HEK293 (cell line): ENCODE data around the gene PRLHR.

Experiments
- CTCF ChIA-PET: fragments of 350-600 bp; formaldehyde crosslinking; extraction: SDS; loops from one replicate; lab custom pipeline; 2021; ENCODE audit warnings: antibody characterized with exemption; lab: Yijun Ruan, JAX
- POLR2A ChIA-PET: fragments of 300-600 bp; formaldehyde crosslinking; extraction: SDS; loops from one replicate; lab custom pipeline; 2020; ENCODE audit warnings: antibody characterized with exemption, inconsistent platforms; lab: Yijun Ruan, JAX
- H3K27ac ChIP-seq: fragments of 200-500 bp; sonication (Bioruptor generic); 2 replicates; pipeline ENCODE4 v1.5.1; 2014; ENCODE audit warnings: low read depth, low read length, control low read depth, inconsistent platforms; ENCODE audit errors: extremely low read depth
- H3K36me3 ChIP-seq, 2 experiments: fragments of 200-500 bp in 1 of 2; sonication (Bioruptor generic) in 1 of 2; 1 replicate in 1 of 2; 2 replicates in 1 of 2; pipeline ENCODE4 v1.5.1; 2014 to 2017; ENCODE audit warnings: inconsistent platforms in 2 of 2, low read length in 2 of 2; ENCODE audit not compliant: control insufficient read depth in 2 of 2, insufficient read depth in 1 of 2
- H3K4me1 ChIP-seq: fragments of 200-500 bp; sonication (Bioruptor generic); 2 replicates; pipeline ENCODE4 v1.5.1; 2014; ENCODE audit warnings: mild to moderate bottlenecking, low read length, inconsistent platforms; ENCODE audit not compliant: control insufficient read depth, insufficient read depth
- H3K4me3 ChIP-seq: 2 replicates; pipeline ENCODE4 v1.5.1; 2011; ENCODE audit warnings: low read depth, mild to moderate bottlenecking, control low read depth, low read length, moderate library complexity
- H3K9me3 ChIP-seq: fragments of 200-500 bp; sonication (Bioruptor generic); 2 replicates; pipeline ENCODE4 v1.5.1; 2014; ENCODE audit warnings: low read depth, low read length, inconsistent platforms; ENCODE audit not compliant: control insufficient read depth, insufficient read depth
- GLI2 ChIP-seq: fragments of 450-650 bp; formaldehyde crosslinking; IDR thresholded peaks from 2 replicates; pipeline ENCODE4; 2017; ENCODE audit warnings: missing biosample characterization, missing genetic modification characterization, low read depth, borderline replicate concordance
- HOXD13 ChIP-seq: sonication (generic); formaldehyde crosslinking; IDR thresholded peaks from 2 replicates; pipeline ENCODE4 v1.8.0; 2022; ENCODE audit warnings: missing genetic modification reagents, borderline replicate concordance
- MEIS1 ChIP-seq: sonication (generic); formaldehyde crosslinking; IDR thresholded peaks from 2 replicates; pipeline ENCODE4 v1.8.1; 2022; ENCODE audit warnings: missing genetic modification reagents, mild to moderate bottlenecking, borderline replicate concordance
- PRDM1 ChIP-seq: fragments of 450-650 bp; formaldehyde crosslinking; IDR thresholded peaks from 2 replicates; pipeline ENCODE4; 2016; ENCODE audit warnings: missing biosample characterization, missing genetic modification characterization
- SCRT1 ChIP-seq: fragments of 450-650 bp; formaldehyde crosslinking; IDR thresholded peaks from 2 replicates; pipeline ENCODE4 v1.5.1; 2016; ENCODE audit warnings: missing biosample characterization, missing genetic modification characterization, borderline replicate concordance
- SCRT2 ChIP-seq: fragments of 450-650 bp; formaldehyde crosslinking; IDR thresholded peaks from 2 replicates; pipeline ENCODE4 v1.5.1; 2016; ENCODE audit warnings: missing biosample characterization, missing genetic modification characterization
- SP7 ChIP-seq: fragments of 450-650 bp; formaldehyde crosslinking; IDR thresholded peaks from 2 replicates; pipeline ENCODE4 v1.5.1; 2016; ENCODE audit warnings: missing biosample characterization, missing genetic modification characterization
- YY2 ChIP-seq: fragments of 450-650 bp; formaldehyde crosslinking; IDR thresholded peaks from 2 replicates; pipeline ENCODE4 v1.5.1; 2016; ENCODE audit warnings: missing biosample characterization, missing genetic modification characterization
- ZFP41 ChIP-seq: fragments of 450-650 bp; formaldehyde crosslinking; IDR thresholded peaks from 2 replicates; pipeline ENCODE4 v1.5.1; 2016; ENCODE audit warnings: missing biosample characterization, missing genetic modification characterization, borderline replicate concordance
- ZNF114 ChIP-seq: fragments of 450-650 bp; formaldehyde crosslinking; IDR thresholded peaks from 2 replicates; pipeline ENCODE4 v1.5.0; 2017; ENCODE audit warnings: missing biosample characterization, missing genetic modification characterization
- ZNF184 ChIP-seq: fragments of 450-650 bp; IDR thresholded peaks from 2 replicates; pipeline ENCODE4 v1.5.1; 2018; ENCODE audit warnings: missing biosample characterization, mild to moderate bottlenecking, missing genetic modification characterization
- ZNF211 ChIP-seq: fragments of 450-650 bp; formaldehyde crosslinking; IDR thresholded peaks from 2 replicates; pipeline ENCODE4 v1.5.1; 2016; ENCODE audit warnings: low read depth, missing biosample characterization, missing genetic modification characterization
- ZNF214 ChIP-seq: fragments of 450-650 bp; formaldehyde crosslinking; IDR thresholded peaks from 2 replicates; pipeline ENCODE4 v1.5.1; 2017; ENCODE audit warnings: missing biosample characterization, mild to moderate bottlenecking, missing genetic modification characterization, borderline replicate concordance
- ZNF239 ChIP-seq: fragments of 450-650 bp; formaldehyde crosslinking; IDR thresholded peaks from 2 replicates; pipeline ENCODE4 v1.5.1; 2016; ENCODE audit warnings: missing biosample characterization, missing genetic modification characterization
- ZNF350 ChIP-seq: fragments of 450-650 bp; formaldehyde crosslinking; IDR thresholded peaks from 2 replicates; pipeline ENCODE4 v1.5.0; 2017; ENCODE audit warnings: missing biosample characterization, mild to moderate bottlenecking, missing genetic modification characterization
- ZNF366 ChIP-seq: fragments of 450-650 bp; formaldehyde crosslinking; conservative IDR thresholded peaks from 2 replicates; pipeline ENCODE4 v1.5.1; 2016; ENCODE audit warnings: missing biosample characterization, missing genetic modification characterization
- ZNF404 ChIP-seq: fragments of 450-650 bp; formaldehyde crosslinking; IDR thresholded peaks from 2 replicates; pipeline ENCODE4 v1.5.1; 2017; ENCODE audit warnings: missing biosample characterization, missing genetic modification characterization
- ZNF510 ChIP-seq: fragments of 450-650 bp; formaldehyde crosslinking; IDR thresholded peaks from 2 replicates; pipeline ENCODE4 v1.5.1; 2018; ENCODE audit warnings: mild to moderate bottlenecking, missing genetic modification characterization, missing biosample characterization; ENCODE audit not compliant: insufficient replicate concordance
- ZNF624 ChIP-seq: fragments of 450-650 bp; formaldehyde crosslinking; IDR thresholded peaks from 2 replicates; pipeline ENCODE4 v1.5.1; 2017; ENCODE audit warnings: missing biosample characterization, missing genetic modification characterization
- ZNF776 ChIP-seq: fragments of 450-650 bp; formaldehyde crosslinking; IDR thresholded peaks from 2 replicates; pipeline ENCODE4 v1.5.0; 2017; ENCODE audit warnings: missing biosample characterization, missing genetic modification characterization, borderline replicate concordance
- ZSCAN30 ChIP-seq: fragments of 450-650 bp; IDR thresholded peaks from 2 replicates; pipeline ENCODE4 v1.5.1; 2018; ENCODE audit warnings: missing biosample characterization, mild to moderate bottlenecking, missing genetic modification characterization, moderate library complexity
- TF ChIP-seq, protein P1 (sequence below): fragments of 450-650 bp; formaldehyde crosslinking; IDR thresholded peaks from 2 replicates; pipeline ENCODE4 v1.5.1; 2016; ENCODE audit warnings: missing biosample characterization, missing genetic modification characterization, low read depth
- TF ChIP-seq, protein P2 (sequence below): sonication (generic); formaldehyde crosslinking; IDR thresholded peaks from 2 replicates; pipeline ENCODE4 v1.8.1; 2022; ENCODE audit warnings: mild to moderate bottlenecking, moderate library complexity, missing genetic modification reagents
- TF ChIP-seq, protein P3 (sequence below): fragments of 450-650 bp; formaldehyde crosslinking; IDR thresholded peaks from 2 replicates; pipeline ENCODE4 v1.5.1; 2016; ENCODE audit warnings: missing biosample characterization, missing genetic modification characterization
- TF ChIP-seq, protein P4 (sequence below): fragments of 450-650 bp; formaldehyde crosslinking; IDR thresholded peaks from 2 replicates; pipeline ENCODE4 v1.5.1; 2017; ENCODE audit warnings: missing biosample characterization, missing genetic modification characterization

PRLHR gene

DNA sequence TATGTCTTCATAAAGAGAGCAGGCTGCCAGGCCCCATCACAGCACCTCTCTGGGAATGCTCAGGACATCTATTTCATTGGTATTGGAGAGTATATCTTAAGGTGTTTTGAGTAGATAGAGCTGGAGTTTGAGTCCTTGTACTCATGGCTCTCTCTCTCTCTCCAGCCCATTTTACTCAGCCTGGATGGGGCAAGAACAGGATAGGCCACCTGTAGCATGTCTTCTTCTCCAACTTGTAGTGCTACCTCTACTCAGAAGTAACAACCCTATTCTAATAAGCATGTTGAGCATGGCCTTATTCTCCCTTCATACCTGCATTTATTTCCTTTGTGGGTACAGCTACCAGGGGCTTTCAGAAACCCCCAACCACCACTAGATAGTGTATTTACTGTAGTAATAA, 21.9 kb downstream of the PRLHR start:
- Histone ChIP-seq H3K9me3 (no peaks in the 10 kb centered on the region), H3K27ac (no peak overlapping the region), H3K36me3 (no peaks in the 10 kb centered on the region), H3K4me1 (no peaks in the 10 kb centered on the region), H3K4me3 (no peak overlapping the region)
- TF ChIP-seq ZNF624 (tag by site-specific recombination), result no peak
- no peak for TF ChIP-seq ZNF510 (tag by site-specific recombination)
- TF ChIP-seq SP7, result no peak
- TF ChIP-seq, protein P1, sequence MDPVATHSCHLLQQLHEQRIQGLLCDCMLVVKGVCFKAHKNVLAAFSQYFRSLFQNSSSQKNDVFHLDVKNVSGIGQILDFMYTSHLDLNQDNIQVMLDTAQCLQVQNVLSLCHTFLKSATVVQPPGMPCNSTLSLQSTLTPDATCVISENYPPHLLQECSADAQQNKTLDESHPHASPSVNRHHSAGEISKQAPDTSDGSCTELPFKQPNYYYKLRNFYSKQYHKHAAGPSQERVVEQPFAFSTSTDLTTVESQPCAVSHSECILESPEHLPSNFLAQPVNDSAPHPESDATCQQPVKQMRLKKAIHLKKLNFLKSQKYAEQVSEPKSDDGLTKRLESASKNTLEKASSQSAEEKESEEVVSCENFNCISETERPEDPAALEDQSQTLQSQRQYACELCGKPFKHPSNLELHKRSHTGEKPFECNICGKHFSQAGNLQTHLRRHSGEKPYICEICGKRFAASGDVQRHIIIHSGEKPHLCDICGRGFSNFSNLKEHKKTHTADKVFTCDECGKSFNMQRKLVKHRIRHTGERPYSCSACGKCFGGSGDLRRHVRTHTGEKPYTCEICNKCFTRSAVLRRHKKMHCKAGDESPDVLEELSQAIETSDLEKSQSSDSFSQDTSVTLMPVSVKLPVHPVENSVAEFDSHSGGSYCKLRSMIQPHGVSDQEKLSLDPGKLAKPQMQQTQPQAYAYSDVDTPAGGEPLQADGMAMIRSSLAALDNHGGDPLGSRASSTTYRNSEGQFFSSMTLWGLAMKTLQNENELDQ (tag by site-specific recombination), result no peak
- no peak for TF ChIP-seq ZNF776 (tag by site-specific recombination)
- no peak for TF ChIP-seq YY2
- TF ChIP-seq ZNF366 (tag by site-specific recombination), result no peak
- peak; percentile 56; the same call in 1 of the 2 replicates for TF ChIP-seq SCRT1 (tag by site-specific recombination)
- TF ChIP-seq SCRT2 (tag by site-specific recombination), result peak; percentile 64
- TF ChIP-seq ZNF184, result no peak
- no peak for TF ChIP-seq PRDM1 (tag by site-specific recombination)
- TF ChIP-seq HOXD13 (CRISPR knock-in tag), result no peak
- ChIA-PET CTCF (interaction anchor here (0.5 to 0.6 kb wide), 2 partner anchors 119 to 277 kb away, joined by 3 read pairs; no protein-coding TSS in a partner anchor), POLR2A (no interaction called here)

- Histone ChIP-seq H3K4me3 (no peak overlapping the region), H3K27ac (no peak overlapping the region), H3K9me3 (no peaks in the 10 kb centered on the region), H3K36me3 (no peaks in the 10 kb centered on the region), H3K4me1 (no peaks in the 10 kb centered on the region)
- no peak for TF ChIP-seq HOXD13 (CRISPR knock-in tag)
- no peak for TF ChIP-seq ZNF404 (tag by site-specific recombination)
- TF ChIP-seq GLI2 (tag by site-specific recombination), result no peak
- TF ChIP-seq, protein P2, sequence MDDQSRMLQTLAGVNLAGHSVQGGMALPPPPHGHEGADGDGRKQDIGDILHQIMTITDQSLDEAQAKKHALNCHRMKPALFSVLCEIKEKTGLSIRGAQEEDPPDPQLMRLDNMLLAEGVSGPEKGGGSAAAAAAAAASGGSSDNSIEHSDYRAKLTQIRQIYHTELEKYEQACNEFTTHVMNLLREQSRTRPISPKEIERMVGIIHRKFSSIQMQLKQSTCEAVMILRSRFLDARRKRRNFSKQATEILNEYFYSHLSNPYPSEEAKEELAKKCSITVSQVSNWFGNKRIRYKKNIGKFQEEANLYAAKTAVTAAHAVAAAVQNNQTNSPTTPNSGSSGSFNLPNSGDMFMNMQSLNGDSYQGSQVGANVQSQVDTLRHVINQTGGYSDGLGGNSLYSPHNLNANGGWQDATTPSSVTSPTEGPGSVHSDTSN, result no peak
- no peak for TF ChIP-seq SP7
- TF ChIP-seq ZNF211, result no peak
- no peak for TF ChIP-seq MEIS1
- no peak for TF ChIP-seq ZNF239 (tag by site-specific recombination)
- no peak for TF ChIP-seq ZFP41 (tag by site-specific recombination)
- TF ChIP-seq, protein P3, sequence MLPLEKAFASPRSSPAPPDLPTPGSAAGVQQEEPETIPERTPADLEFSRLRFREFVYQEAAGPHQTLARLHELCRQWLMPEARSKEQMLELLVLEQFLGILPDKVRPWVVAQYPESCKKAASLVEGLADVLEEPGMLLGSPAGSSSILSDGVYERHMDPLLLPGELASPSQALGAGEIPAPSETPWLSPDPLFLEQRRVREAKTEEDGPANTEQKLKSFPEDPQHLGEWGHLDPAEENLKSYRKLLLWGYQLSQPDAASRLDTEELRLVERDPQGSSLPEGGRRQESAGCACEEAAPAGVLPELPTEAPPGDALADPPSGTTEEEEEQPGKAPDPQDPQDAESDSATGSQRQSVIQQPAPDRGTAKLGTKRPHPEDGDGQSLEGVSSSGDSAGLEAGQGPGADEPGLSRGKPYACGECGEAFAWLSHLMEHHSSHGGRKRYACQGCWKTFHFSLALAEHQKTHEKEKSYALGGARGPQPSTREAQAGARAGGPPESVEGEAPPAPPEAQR (tag by site-specific recombination), result no peak
- TF ChIP-seq ZNF776 (tag by site-specific recombination), result no peak
- TF ChIP-seq ZNF114 (tag by site-specific recombination), result no peak
- TF ChIP-seq, protein P4, sequence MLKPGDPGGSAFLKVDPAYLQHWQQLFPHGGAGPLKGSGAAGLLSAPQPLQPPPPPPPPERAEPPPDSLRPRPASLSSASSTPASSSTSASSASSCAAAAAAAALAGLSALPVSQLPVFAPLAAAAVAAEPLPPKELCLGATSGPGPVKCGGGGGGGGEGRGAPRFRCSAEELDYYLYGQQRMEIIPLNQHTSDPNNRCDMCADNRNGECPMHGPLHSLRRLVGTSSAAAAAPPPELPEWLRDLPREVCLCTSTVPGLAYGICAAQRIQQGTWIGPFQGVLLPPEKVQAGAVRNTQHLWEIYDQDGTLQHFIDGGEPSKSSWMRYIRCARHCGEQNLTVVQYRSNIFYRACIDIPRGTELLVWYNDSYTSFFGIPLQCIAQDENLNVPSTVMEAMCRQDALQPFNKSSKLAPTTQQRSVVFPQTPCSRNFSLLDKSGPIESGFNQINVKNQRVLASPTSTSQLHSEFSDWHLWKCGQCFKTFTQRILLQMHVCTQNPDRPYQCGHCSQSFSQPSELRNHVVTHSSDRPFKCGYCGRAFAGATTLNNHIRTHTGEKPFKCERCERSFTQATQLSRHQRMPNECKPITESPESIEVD (tag by site-specific recombination), result no peak
- no peak for TF ChIP-seq ZNF350 (tag by site-specific recombination)
- TF ChIP-seq ZSCAN30 (tag by site-specific recombination), result no peak
- no peak for TF ChIP-seq ZNF214
- ChIA-PET CTCF (interaction anchor here (0.6 kb wide), 2 partner anchors 27 to 118 kb away, joined by 3 to 6 read pairs; no protein-coding TSS in a partner anchor), POLR2A (no interaction called here)
These were observed 23.0 kb downstream of the PRLHR start for GRCh38 chr10:118572256-118573041.
